Upper lobe of left lung (tissue), 4 donors: ENCODE data around the gene RBP5.

ENCODE experiments used
- CTCF ChIP-seq, 6 experiments: fragments of 450-650 bp in 4 of 6; fragments of 200-600 bp in 2 of 6; sonication (generic) in 2 of 6; IDR thresholded peaks; one replicate each; pipeline ENCODE4 v1.5.1; 2016 to 2019; ENCODE audit warnings: antibody characterized with exemption in 6 of 6
- EP300 ChIP-seq, 4 donors: sonication (generic); formaldehyde crosslinking; IDR thresholded peaks; one replicate each; pipeline ENCODE4 v1.5.1; 2017; ENCODE audit warnings: antibody characterized with exemption in 4 of 4, control low read depth in 2 of 4
- POLR2A ChIP-seq, 4 donors: fragments of 450-650 bp; IDR thresholded peaks; one replicate each; pipeline ENCODE4 v1.5.1; 2016 to 2017; ENCODE audit warnings: antibody characterized with exemption in 4 of 4, mild to moderate bottlenecking in 2 of 4
- POLR2AphosphoS5 ChIP-seq, 2 donors: sonication (generic); formaldehyde crosslinking; IDR thresholded peaks; one replicate each; pipeline ENCODE4 v1.5.1; 2017; ENCODE audit warnings: antibody characterized with exemption in 2 of 2

GRCh38 chr12:7150841-7151240, 22.2 kb upstream of the RBP5 start:
- TF ChIP-seq CTCF (IDR thresholded peaks at IDR 0.05) (no peak), POLR2AphosphoS5 (IDR thresholded peaks at IDR 0.05) (no peak), EP300 (IDR thresholded peaks at IDR 0.05) (no peak), POLR2A (IDR thresholded peaks at IDR 0.05) (no peak)
